ENCODE results near the gene PNMA1. TPM values are rescaled to one million over a fixed set of nuclear protein-coding genes. Genes with fewer than 3 reads are reported as not detected.

The PNMA1 gene
- total RNA-seq, 4 donors from 2014 or later = 12.6 to 58.0 (median 39.4) TPM

DNA sequence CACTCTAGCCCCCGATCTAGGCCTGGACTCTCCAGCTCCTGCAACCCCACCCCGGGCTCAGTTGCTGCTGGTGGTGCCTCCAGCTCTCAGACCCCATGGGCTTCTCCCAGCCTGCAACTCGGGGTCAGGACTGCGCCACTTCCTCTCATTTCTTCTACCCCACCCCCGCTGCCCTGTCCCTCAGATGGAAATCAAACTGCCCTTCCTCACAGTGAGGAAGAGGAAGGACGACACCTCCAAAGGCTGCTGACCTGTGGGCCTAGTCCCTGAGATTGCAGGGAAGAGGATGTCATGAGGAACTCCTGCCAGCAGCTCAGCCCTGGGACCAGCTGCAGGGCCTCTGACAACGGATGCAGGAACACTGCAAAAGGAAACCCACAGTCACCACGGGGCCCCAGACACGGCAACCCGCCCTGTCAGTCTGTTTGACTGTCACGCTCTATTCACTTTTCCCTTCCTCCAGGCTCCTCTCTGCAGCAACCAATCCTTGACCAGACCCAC lies 29.3 kb upstream of the PNMA1 start:
- H3K9me3 ChIP-seq = no peaks in the 10 kb centered on the region
- no peaks in the 10 kb centered on the region for H3K36me3 ChIP-seq
- peaks cover 62 to 76% of the 10 kb centered on the region in 2 donors for H3K4me1 ChIP-seq
- no peak overlapping the region for H3K4me3 ChIP-seq
- H3K27me3 ChIP-seq = no peaks in the 10 kb centered on the region
- DNase-seq = no peak
- peak overlapping the region; percentile 89 to 92 for H3K27ac ChIP-seq
- intact Hi-C loops (cut with DNase I; ENCODE audit: low total_unique reads) = no loop called here
- no peak for TF ChIP-seq POLR2A (IDR thresholded peaks at IDR 0.05)
- TF ChIP-seq, protein P1, sequence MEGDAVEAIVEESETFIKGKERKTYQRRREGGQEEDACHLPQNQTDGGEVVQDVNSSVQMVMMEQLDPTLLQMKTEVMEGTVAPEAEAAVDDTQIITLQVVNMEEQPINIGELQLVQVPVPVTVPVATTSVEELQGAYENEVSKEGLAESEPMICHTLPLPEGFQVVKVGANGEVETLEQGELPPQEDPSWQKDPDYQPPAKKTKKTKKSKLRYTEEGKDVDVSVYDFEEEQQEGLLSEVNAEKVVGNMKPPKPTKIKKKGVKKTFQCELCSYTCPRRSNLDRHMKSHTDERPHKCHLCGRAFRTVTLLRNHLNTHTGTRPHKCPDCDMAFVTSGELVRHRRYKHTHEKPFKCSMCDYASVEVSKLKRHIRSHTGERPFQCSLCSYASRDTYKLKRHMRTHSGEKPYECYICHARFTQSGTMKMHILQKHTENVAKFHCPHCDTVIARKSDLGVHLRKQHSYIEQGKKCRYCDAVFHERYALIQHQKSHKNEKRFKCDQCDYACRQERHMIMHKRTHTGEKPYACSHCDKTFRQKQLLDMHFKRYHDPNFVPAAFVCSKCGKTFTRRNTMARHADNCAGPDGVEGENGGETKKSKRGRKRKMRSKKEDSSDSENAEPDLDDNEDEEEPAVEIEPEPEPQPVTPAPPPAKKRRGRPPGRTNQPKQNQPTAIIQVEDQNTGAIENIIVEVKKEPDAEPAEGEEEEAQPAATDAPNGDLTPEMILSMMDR (IDR thresholded peaks at IDR 0.05) = no peak

GRCh38 chr14:73742520-73743238 lies 28.5 kb upstream of the PNMA1 start:
- Histone ChIP-seq H3K36me3 (no peaks in the 10 kb centered on the region), H3K27me3 (no peaks in the 10 kb centered on the region), H3K9me3 (no peaks in the 10 kb centered on the region), H3K27ac (peak overlapping the region; percentile 89 to 92), H3K4me3 (no peak overlapping the region), H3K4me1 (peaks cover 62 to 76% of the 10 kb centered on the region in 2 donors)
- no peak for DNase-seq
- intact Hi-C loops (cut with DNase I; ENCODE audit: low total_unique reads) = no loop called here
- no peak for TF ChIP-seq POLR2A (IDR thresholded peaks at IDR 0.05)
- TF ChIP-seq, protein P1 (IDR thresholded peaks at IDR 0.05) = no peak

DNA sequence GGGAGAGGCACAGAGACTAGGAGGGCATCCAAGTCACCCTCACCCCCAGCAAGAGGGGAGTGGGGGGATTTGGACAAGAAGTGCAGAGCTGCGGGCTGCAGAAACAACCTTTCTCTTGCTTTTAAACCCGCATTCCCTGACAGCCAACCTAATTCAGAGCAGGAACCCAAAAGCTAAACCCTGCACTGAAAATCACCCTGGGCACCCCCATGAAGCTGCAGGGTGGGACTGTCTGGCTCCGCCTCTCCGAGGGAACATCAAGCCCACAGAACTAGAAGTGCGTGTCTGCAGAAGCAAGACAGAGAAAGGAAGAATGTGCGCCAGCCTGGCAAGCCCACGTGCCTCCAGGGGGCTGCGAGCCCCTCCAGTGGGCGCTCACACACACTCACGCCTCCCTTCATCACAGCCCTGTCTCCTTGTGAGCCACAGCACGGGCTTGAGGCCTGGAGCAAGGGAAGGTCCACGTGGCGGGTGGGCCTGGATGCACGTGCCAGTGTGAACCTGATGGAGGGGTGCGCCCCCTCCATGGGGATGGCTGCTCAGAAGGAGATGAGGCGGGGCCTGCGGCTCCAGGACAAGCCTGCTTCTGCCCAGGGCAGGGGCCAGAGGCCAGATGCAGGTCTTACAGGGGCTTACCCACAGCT lies 27.8 kb upstream of the PNMA1 start:
- H3K4me3 ChIP-seq = peak overlapping the region; percentile 2 to 38
- peak overlapping the region; percentile 89 to 92 for H3K27ac ChIP-seq
- no peaks in the 10 kb centered on the region for H3K27me3 ChIP-seq
- TF ChIP-seq, protein P1 (IDR thresholded peaks at IDR 0.05) = peak in 1 of 4 experiments; percentile 15
- TF ChIP-seq POLR2A (IDR thresholded peaks at IDR 0.05) = no peak
- no peaks in the 10 kb centered on the region for H3K36me3 ChIP-seq
- DNase-seq = no peak
- intact Hi-C loops (cut with DNase I; ENCODE audit: low total_unique reads) = no loop called here
- H3K4me1 ChIP-seq = peaks cover 59 to 73% of the 10 kb centered on the region in 2 donors
- H3K9me3 ChIP-seq = no peaks in the 10 kb centered on the region

- Histone ChIP-seq H3K4me3 (peak overlapping the region; percentile 2 to 38), H3K36me3 (no peaks in the 10 kb centered on the region), H3K9me3 (no peaks in the 10 kb centered on the region), H3K4me1 (peaks cover 53 to 67% of the 10 kb centered on the region in 2 donors), H3K27ac (peak overlapping the region; percentile 89 to 92), H3K27me3 (no peaks in the 10 kb centered on the region)
- intact Hi-C loops (cut with DNase I; ENCODE audit: low total_unique reads) = no loop called here
- DNase-seq = peak; percentile 66 to 78
- TF ChIP-seq, protein P1 (IDR thresholded peaks at IDR 0.05) = peak in 1 of 4 experiments; percentile 25
- no peak for TF ChIP-seq POLR2A (IDR thresholded peaks at IDR 0.05)
These were observed 27.2 kb upstream of the PNMA1 start for GRCh38 chr14:73741386-73741875.
